MCF 10A (cell line): ENCODE data around the gene C19orf67. TPM values are rescaled to one million over a fixed set of nuclear protein-coding genes. Genes with fewer than 3 reads are reported as not detected.

ENCODE experiments used
- BruUV-seq: library from RNA; stranded (reverse); fragments of 400-500 nt; replicated peaks from 2 replicates; lab custom pipeline; 2021; lab: Mats Ljungman, UMichigan
- CTCF ChIA-PET: fragments of 300-600 bp; sonication (Branson Sonifier 250); formaldehyde crosslinking; extraction: SDS; loops from one replicate; lab custom pipeline; 2021; ENCODE audit warnings: antibody characterized with exemption, inconsistent platforms; lab: Yijun Ruan, JAX
- POLR2A ChIA-PET: fragments of 300-600, 350-650 bp; sonication (Branson Sonifier 250); formaldehyde crosslinking; extraction: SDS; loops from one replicate; lab custom pipeline; 2020; ENCODE audit warnings: antibody characterized with exemption, inconsistent platforms; lab: Yijun Ruan, JAX
- DNase-seq: peaks from one replicate; pipeline ENCODE4 v3.0.0-alpha.2; 2018; ENCODE audit not compliant: unreplicated experiment
- H3K27ac Mint-ChIP-seq: one replicate; pipeline ENCODE4 v1.8.0; 2022; ENCODE audit warnings: mild to moderate bottlenecking, low read depth, mixed read lengths; ENCODE audit not compliant: unreplicated experiment
- H3K27me3 Mint-ChIP-seq: one replicate; pipeline ENCODE4 v1.8.0; 2022; ENCODE audit warnings: mixed read lengths; ENCODE audit not compliant: insufficient read depth, unreplicated experiment
- H3K36me3 Mint-ChIP-seq: one replicate; pipeline ENCODE4 v1.8.0; 2022; ENCODE audit warnings: mild to moderate bottlenecking, moderate library complexity, mixed read lengths; ENCODE audit not compliant: insufficient read depth, unreplicated experiment
- H3K4me1 Mint-ChIP-seq: one replicate; pipeline ENCODE4 v1.8.0; 2022; ENCODE audit warnings: mixed read lengths; ENCODE audit not compliant: insufficient read depth, unreplicated experiment
- H3K4me3 Mint-ChIP-seq: one replicate; pipeline ENCODE4 v1.8.0; 2022; ENCODE audit warnings: mild to moderate bottlenecking, moderate library complexity, mixed read lengths; ENCODE audit not compliant: unreplicated experiment
- H3K9me3 Mint-ChIP-seq: one replicate; pipeline ENCODE4 v1.8.0; 2022; ENCODE audit warnings: mixed read lengths; ENCODE audit not compliant: unreplicated experiment
- intact Hi-C: fragments of 100-400 bp; cut with micrococcal nuclease; formaldehyde crosslinking; loops from 2 replicates; pipeline ENCODE4 v1.14.1; 2022
- total RNA-seq: library from RNA; stranded (reverse); gene quantifications from 2 replicates; pipeline ENCODE4 v1.2.3, GENCODE V29; 2022
- TF ChIP-seq, protein P1 (sequence below): fragments of 200-600 bp; IDR thresholded peaks from one replicate; pipeline ENCODE4 v1.8.0; 2022; ENCODE audit warnings: antibody characterized with exemption, mild to moderate bottlenecking; ENCODE audit not compliant: unreplicated experiment

C19orf67 gene
- total RNA-seq, 1 experiment from 2014 or later: not detected

DNA sequence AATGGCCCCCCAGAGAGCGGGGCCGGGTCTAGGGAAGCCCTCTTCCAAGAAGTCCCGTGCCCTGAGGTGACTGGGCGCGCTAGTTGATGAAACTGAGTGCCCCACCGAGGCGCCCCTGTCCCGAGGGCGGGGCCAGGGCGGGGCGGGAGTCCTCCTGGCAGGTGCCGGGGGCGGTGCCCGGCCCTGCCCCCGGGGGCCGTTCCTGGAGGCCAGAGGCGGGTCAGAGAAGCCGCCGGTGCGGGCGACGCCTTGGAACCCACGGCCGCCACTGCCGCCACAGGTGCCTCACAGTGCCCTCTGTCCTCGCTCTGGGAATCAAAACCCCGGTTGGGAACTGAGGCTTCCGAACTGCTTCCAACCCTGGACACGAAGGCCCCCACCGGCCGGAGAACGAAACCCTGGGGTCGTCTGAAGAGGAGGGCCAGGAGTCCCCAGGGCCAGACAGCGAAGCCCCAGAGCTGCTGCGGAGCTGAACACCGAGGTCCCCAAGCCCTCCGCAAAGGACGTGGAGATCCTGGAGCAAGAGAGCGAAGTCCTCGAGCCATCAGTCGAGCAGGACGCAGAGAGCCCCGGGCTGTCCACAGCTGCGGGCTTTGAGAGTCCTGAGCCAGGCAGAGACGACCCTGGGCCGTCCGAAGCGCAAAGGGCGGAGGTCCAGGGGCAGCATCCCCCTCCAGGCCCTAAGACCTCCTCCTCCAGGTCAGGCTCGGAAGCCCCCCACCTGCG lies 12.9 kb downstream of the C19orf67 start, which contains the start of gene MISP3:
MISP3 (plus strand) TSS at position 252 of the 726 bp plus-strand sequence. CDS start 524 bp downstream, outside the sequence.
- Mint-ChIP-seq H3K4me1 (no peaks in the 10 kb centered on the region), H3K27me3 (no peaks in the 10 kb centered on the region), H3K36me3 (no peaks in the 10 kb centered on the region), H3K4me3 (peak within 1 kb of the TSS; percentile 86), H3K9me3 (no peaks in the 10 kb centered on the region), H3K27ac (no peak within 1 kb of the TSS)
- ChIA-PET POLR2A (interaction anchor here (0.7 to 1.9 kb wide), 6 partner anchors 8 to 206 kb away, joined by 3 to 6 read pairs (median 4); partner anchors contain the start of genes ASF1B and RFX1), CTCF (interaction anchor here (0.5 to 3.4 kb wide), 15 partner anchors 9 to 936 kb away, joined by 3 to 24 read pairs (median 4); partner anchors contain the start of gene PODNL1)
- peak; percentile 51 for DNase-seq
- no TSS peak for BruUV-seq
- intact Hi-C loops: loop anchor here (1.0 kb wide), 1 partner anchor 192 kb away; no protein-coding TSS in a partner anchor
- TF ChIP-seq, protein P1, sequence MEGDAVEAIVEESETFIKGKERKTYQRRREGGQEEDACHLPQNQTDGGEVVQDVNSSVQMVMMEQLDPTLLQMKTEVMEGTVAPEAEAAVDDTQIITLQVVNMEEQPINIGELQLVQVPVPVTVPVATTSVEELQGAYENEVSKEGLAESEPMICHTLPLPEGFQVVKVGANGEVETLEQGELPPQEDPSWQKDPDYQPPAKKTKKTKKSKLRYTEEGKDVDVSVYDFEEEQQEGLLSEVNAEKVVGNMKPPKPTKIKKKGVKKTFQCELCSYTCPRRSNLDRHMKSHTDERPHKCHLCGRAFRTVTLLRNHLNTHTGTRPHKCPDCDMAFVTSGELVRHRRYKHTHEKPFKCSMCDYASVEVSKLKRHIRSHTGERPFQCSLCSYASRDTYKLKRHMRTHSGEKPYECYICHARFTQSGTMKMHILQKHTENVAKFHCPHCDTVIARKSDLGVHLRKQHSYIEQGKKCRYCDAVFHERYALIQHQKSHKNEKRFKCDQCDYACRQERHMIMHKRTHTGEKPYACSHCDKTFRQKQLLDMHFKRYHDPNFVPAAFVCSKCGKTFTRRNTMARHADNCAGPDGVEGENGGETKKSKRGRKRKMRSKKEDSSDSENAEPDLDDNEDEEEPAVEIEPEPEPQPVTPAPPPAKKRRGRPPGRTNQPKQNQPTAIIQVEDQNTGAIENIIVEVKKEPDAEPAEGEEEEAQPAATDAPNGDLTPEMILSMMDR: no peak

DNA sequence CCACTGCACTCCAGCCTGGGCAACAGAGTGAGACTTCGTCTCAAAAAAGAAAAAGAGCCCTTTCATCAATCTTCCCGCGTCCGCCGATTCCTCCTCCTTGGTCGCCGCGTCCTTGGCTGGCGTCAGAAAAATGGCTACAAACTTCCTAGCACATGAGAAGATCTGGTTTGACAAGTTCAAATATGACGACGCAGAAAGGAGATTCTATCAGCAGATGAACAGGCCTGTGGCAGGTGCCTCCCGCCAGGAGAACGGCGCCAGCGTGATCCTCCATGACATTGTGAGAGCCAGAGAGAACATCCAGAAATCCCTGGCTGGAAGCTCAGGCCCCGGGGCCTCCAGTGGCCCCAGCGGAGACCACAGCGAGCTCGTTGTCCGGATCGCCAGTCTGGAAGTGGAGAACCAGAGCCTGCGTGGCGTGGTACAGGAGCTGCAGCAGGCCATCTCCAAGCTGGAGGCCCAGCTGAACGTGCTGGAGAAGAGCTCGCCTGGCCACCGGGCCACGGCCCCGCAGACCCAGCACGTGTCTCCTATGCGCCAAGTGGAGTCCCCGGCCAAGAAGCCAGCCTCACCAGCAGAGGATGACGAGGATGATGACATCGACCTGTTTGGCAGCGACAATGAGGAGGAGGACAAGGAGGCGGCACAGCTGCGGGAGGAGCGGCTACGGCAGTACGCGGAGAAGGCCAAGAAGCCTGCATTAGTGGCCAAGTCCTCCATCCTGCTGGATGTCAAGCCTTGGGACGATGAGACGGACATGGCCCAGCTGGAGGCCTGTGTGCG lies 15.1 kb downstream of the C19orf67 start:
- TF ChIP-seq, protein P1: no peak
- no peaks in the 10 kb centered on the region for H3K4me1 Mint-ChIP-seq
- no TSS peak for BruUV-seq
- intact Hi-C loops: no loop called here
- H3K27me3 Mint-ChIP-seq: no peaks in the 10 kb centered on the region
- no peak overlapping the region for H3K4me3 Mint-ChIP-seq
- ChIA-PET CTCF (interaction anchor here (0.6 to 3.4 kb wide), 12 partner anchors 9 to 793 kb away, joined by 3 to 24 read pairs (median 3); partner anchors contain the start of gene PALM3), POLR2A (interaction anchor here (0.7 to 1.9 kb wide), 3 partner anchors 10 to 39 kb away, joined by 3 to 5 read pairs (median 4); no protein-coding TSS in a partner anchor)
- H3K36me3 Mint-ChIP-seq: no peaks in the 10 kb centered on the region
- DNase-seq: no peak
- H3K27ac Mint-ChIP-seq: no peak overlapping the region
- H3K9me3 Mint-ChIP-seq: no peaks in the 10 kb centered on the region

DNA sequence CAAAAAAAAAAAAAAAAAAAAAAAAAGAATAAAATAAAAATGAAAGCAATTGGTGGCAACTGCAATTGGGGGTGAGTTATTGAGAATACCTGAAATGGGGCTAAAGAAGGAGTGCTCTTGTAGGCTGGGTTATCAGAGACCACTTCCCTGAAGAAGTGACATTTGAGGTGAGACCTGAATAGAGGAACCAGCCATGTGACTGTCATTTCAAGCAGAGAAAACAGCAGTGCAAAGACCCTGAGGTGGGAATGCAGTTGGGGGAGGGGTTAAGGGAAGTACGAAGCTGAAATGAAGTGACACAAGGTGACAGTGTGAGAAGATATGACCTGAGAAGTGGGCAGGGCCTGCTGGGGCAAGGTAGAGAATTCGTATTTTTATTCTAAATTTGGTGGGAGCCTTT lies 19.4 kb downstream of the C19orf67 start:
- no peak overlapping the region for H3K4me3 Mint-ChIP-seq
- intact Hi-C loops: no loop called here
- no peak overlapping the region for H3K27ac Mint-ChIP-seq
- H3K9me3 Mint-ChIP-seq: no peaks in the 10 kb centered on the region
- TF ChIP-seq, protein P1: no peak
- no peaks in the 10 kb centered on the region for H3K27me3 Mint-ChIP-seq
- ChIA-PET CTCF (no interaction called here), POLR2A (no interaction called here)
- no peak for DNase-seq
- BruUV-seq: no TSS peak
- no peaks in the 10 kb centered on the region for H3K4me1 Mint-ChIP-seq
- no peaks in the 10 kb centered on the region for H3K36me3 Mint-ChIP-seq

DNA sequence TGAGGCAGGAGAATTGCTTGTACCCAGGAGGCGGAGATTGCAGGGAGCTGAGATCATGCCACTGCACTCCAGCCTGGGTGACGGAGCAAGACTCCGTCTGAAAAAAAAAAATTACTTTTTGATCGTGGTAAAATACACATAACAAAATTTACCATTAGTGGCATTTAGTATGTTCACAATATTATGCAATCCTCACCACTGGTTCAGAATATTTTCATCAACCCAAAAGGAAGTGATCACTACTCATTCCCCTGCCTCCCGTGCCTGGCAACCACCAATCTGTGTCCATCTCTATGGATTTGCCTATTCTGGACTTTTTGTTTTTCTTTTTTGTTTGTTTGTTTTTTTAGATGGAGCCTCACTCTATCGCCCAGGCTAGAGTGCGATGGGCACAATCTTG lies 22.5 kb downstream of the C19orf67 start:
- no TSS peak for BruUV-seq
- Mint-ChIP-seq H3K36me3 (peaks cover 4% of the 10 kb centered on the region), H3K4me1 (peaks cover 8% of the 10 kb centered on the region), H3K27ac (no peak overlapping the region), H3K9me3 (no peaks in the 10 kb centered on the region), H3K4me3 (no peak overlapping the region), H3K27me3 (peaks cover 20% of the 10 kb centered on the region)
- DNase-seq: no peak
- CTCF ChIA-PET: interaction anchor here (1.1 to 1.3 kb wide), 2 partner anchors 15 to 20 kb away, joined by 3 to 8 read pairs; no protein-coding TSS in a partner anchor
- POLR2A ChIA-PET: interaction anchor here (0.7 kb wide), 1 partner anchor 1125 kb away, joined by 3 read pairs; no protein-coding TSS in a partner anchor
- intact Hi-C loops: no loop called here
- TF ChIP-seq, protein P1: no peak
